Measurements from ENCODE around the gene SYNE1. TPM values are rescaled to one million over a fixed set of nuclear protein-coding genes. Genes with fewer than 3 reads are reported as not detected.

SYNE1 gene
- total RNA-seq, 1 experiment from 2014 or later = 3.0 TPM

DNA sequence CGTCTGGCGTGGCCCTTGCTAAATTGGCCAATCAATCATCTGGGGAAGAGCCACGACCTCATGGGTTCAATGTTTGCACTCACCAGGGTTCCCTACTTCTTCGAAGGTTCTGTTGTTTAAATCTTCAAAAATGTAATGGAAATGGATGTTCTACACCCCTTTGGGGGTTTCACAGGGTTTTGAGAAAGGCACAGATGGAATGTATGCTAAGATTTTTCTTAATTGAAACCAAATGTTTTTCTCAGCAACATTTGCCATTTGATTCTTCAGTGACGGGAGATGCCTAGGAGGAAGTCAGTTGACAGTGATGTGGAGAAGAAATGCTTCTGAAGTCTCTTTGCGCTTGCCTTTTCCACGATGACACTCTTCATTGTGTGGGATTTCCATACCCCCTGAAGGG, 517.3 kb downstream of the SYNE1 start:
- H3K9me3 ChIP-seq (ENCODE audit: control insufficient read depth, low read depth, low read length) = no peaks in the 10 kb centered on the region
- no peaks in the 10 kb centered on the region for H3K9me3 Mint-ChIP-seq
- H3K14ac ChIP-seq (ENCODE audit: insufficient read depth, low read length) = no peak overlapping the region
- H3K4me3 Mint-ChIP-seq = no peak overlapping the region
- no peak overlapping the region for H3K27ac Mint-ChIP-seq
- H3K4me1 ChIP-seq (ENCODE audit: insufficient read depth, low read length) = no peaks in the 10 kb centered on the region
- H4K5ac ChIP-seq (ENCODE audit: insufficient read length, low read depth, low read length) = no peak overlapping the region
- no peaks in the 10 kb centered on the region for H3K27me3 ChIP-seq (ENCODE audit: insufficient read depth, low read length)
- no peak overlapping the region for H4K91ac ChIP-seq (ENCODE audit: insufficient read length, low read depth, low read length)
- no peak overlapping the region for H2BK20ac ChIP-seq (ENCODE audit: low read depth, low read length, poor library complexity, severe bottlenecking)
- H3K79me2 ChIP-seq (ENCODE audit: insufficient read depth, low read length) = no peaks in the 10 kb centered on the region
- no peak overlapping the region for H3K27ac ChIP-seq (ENCODE audit: insufficient read length, low read depth, low read length)
- H2BK5ac ChIP-seq (ENCODE audit: insufficient read length, low read length) = no peak overlapping the region
- no peak overlapping the region for H3K18ac ChIP-seq (ENCODE audit: insufficient read length, low read depth, low read length)
- no peak overlapping the region for H2AFZ ChIP-seq (ENCODE audit: low read length)
- peaks cover 8 to 9% of the 10 kb centered on the region in 2 experiments; a peak in 3 of 4 replicates for H3K4me1 Mint-ChIP-seq
- no peak for DNase-seq
- no peak overlapping the region for H2AK5ac ChIP-seq (ENCODE audit: insufficient read length, low read length)
- H3K4ac ChIP-seq (ENCODE audit: low read depth, low read length) = no peak overlapping the region
- no peaks in the 10 kb centered on the region for H3K79me1 ChIP-seq (ENCODE audit: insufficient read depth, low read depth, low read length, poor library complexity, severe bottlenecking)
- H3T11ph ChIP-seq (ENCODE audit: low read length) = no peak overlapping the region
- H4K20me1 ChIP-seq (ENCODE audit: control insufficient read depth, insufficient read depth, insufficient read length) = no peaks in the 10 kb centered on the region
- TF ChIP-seq, protein P1, sequence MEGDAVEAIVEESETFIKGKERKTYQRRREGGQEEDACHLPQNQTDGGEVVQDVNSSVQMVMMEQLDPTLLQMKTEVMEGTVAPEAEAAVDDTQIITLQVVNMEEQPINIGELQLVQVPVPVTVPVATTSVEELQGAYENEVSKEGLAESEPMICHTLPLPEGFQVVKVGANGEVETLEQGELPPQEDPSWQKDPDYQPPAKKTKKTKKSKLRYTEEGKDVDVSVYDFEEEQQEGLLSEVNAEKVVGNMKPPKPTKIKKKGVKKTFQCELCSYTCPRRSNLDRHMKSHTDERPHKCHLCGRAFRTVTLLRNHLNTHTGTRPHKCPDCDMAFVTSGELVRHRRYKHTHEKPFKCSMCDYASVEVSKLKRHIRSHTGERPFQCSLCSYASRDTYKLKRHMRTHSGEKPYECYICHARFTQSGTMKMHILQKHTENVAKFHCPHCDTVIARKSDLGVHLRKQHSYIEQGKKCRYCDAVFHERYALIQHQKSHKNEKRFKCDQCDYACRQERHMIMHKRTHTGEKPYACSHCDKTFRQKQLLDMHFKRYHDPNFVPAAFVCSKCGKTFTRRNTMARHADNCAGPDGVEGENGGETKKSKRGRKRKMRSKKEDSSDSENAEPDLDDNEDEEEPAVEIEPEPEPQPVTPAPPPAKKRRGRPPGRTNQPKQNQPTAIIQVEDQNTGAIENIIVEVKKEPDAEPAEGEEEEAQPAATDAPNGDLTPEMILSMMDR (conservative IDR thresholded peaks at IDR 0.05) = no peak
- peaks cover 4% of the 10 kb centered on the region for H3K23me2 ChIP-seq (ENCODE audit: insufficient read length, low read depth, low read length, poor library complexity, severe bottlenecking)
- no peak overlapping the region for H3K9ac ChIP-seq (ENCODE audit: extremely low read depth, insufficient read length, low read length)
- H2BK15ac ChIP-seq (ENCODE audit: low read depth, low read length) = no peak overlapping the region
- no peak overlapping the region for H3K4me2 ChIP-seq (ENCODE audit: insufficient read depth, insufficient read length, low read length)
- no peak overlapping the region for H2BK120ac ChIP-seq (ENCODE audit: low read depth, low read length, poor library complexity, severe bottlenecking)
- H3K36me3 Mint-ChIP-seq (ENCODE audit: insufficient read depth in 1 of 3, low read depth in 3 of 3) = no peaks in the 10 kb centered on the region
- no peak overlapping the region for H3K56ac ChIP-seq (ENCODE audit: insufficient read length, low read depth, low read length)
- no peak overlapping the region for H3K23ac ChIP-seq (ENCODE audit: insufficient read length, low read depth, low read length)
- H4K8ac ChIP-seq (replicated peaks; ENCODE audit: insufficient read length, low read depth, low read length) = no peak overlapping the region
- H2BK12ac ChIP-seq (ENCODE audit: insufficient read length, low read depth, low read length) = no peak overlapping the region
- no peaks in the 10 kb centered on the region for H3K27me3 Mint-ChIP-seq (ENCODE audit: low read depth)
- no CpG with 5 or more reads among the region's 7 CpGs for WGBS (ENCODE audit: extremely low coverage, insufficient read length, low lambda C conversion rate)
